Inflammatory macrophage treated with lipopolysaccharide for 4 hours (primary cell): ENCODE results near the gene TECR.
"Not testable (repeated sequence)": the region's sequence is repeated elsewhere in the genome, so short reads cannot be mapped to it uniquely, and the experiment has no call there.

Experiments
- DNase-seq: peaks from one replicate; pipeline ENCODE4 v3.0.0-alpha.2; 2020

Gene TECR

GRCh38 chr19:14529254-14530004, at the start of gene TECR:
TECR (plus strand) TSS chr19:14529594; CDS start chr19:14529697, 103 bp downstream.
- DNase-seq = peak; percentile 100

GRCh38 chr19:14479975-14480699, 49.3 kb upstream of the TECR start:
- peak; percentile 40 for DNase-seq

- DNase-seq = no peak
Measured at GRCh38 chr19:14480700-14481079, 48.7 kb upstream of the TECR start.

- DNase-seq = no peak
Measured at GRCh38 chr19:14482172-14482941, 47.0 kb upstream of the TECR start.

- no peak for DNase-seq
Measured at GRCh38 chr19:14487370-14488125, 41.8 kb upstream of the TECR start.

GRCh38 chr19:14492756-14493337, 36.5 kb upstream of the TECR start:
- no peak for DNase-seq

GRCh38 chr19:14494411-14494810, 35.0 kb upstream of the TECR start:
- DNase-seq = no peak

- DNase-seq = no peak
Measured at GRCh38 chr19:14494910-14495671, 34.3 kb upstream of the TECR start.

GRCh38 chr19:14495672-14496028, 33.7 kb upstream of the TECR start:
- DNase-seq = no peak

GRCh38 chr19:14496029-14496833, 33.2 kb upstream of the TECR start, which contains the start of gene GIPC1:
GIPC1 (minus strand) TSS chr19:14496127; CDS start chr19:14482976, 13,151 bp downstream.
- peak; percentile 82 for DNase-seq

- no peak for DNase-seq
Measured at GRCh38 chr19:14496834-14497227, 32.6 kb upstream of the TECR start.

- DNase-seq = peak; percentile 25
Measured at GRCh38 chr19:14497228-14497921, 32.0 kb upstream of the TECR start.

GRCh38 chr19:14502334-14503092, 26.9 kb upstream of the TECR start:
- no peak for DNase-seq

GRCh38 chr19:14503285-14503684, 26.1 kb upstream of the TECR start:
- no peak for DNase-seq

GRCh38 chr19:14504575-14504974, 24.8 kb upstream of the TECR start:
- not testable (repeated sequence) for DNase-seq

GRCh38 chr19:14505488-14506239, 23.7 kb upstream of the TECR start:
- DNase-seq = peak; percentile 57

- peak; percentile 88 for DNase-seq
Measured at GRCh38 chr19:14507704-14508542, 21.5 kb upstream of the TECR start.
